GM18499 (cell line): ENCODE results near the gene NOTCH1.

Source experiments
- ATAC-seq: cut with Tn5 transposase; IDR thresholded peaks from one replicate; pipeline ENCODE4 v1.9.1; 2021; ENCODE audit warnings: moderate number of reproducible peaks; ENCODE audit not compliant: insufficient read depth, unreplicated experiment

NOTCH1 gene

DNA sequence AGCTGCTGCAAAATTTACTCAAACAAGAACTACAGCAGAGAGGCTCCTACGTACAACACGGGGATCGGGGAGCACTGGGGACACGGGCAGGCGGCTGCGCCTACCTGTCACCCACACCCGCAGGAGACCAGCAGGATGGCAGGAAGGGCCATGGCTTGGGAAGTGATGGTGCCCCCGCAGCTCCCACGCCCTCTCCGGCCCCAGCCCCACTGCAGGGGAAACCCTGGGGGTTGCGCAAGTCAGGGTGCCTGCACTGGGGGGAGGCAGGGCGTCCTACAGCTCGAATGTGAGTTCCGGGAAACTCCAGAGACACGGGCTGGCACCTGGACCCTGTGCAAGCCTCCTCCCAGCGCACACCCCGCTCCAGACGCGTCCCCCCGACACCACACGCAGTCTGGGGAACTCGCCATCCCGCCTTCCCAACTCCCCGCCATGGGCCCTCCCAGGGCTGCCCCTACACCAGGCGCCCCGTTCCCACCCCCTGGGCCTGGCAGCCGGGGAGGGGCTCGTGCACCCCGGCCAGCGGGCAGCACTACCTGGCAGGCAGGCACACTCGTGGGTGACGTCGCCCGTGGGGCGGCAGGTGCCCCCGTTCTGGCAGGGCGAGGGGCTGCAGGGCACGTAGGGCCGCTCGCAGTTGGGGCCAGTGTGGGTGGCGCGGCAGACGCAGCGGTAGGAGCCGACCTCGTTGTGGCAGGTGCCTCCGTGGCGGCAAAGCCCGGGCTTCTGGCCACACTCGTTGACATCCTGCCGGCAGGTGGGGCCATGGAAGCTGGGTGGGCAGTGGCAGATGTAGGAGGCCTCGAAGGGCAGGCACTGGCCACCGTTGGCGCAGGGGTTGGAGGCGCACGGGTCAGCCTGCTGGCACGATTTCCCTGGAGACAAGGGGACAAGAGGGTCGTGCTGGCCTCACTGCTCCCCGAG is 23.3 kb downstream of the NOTCH1 start:
- ATAC-seq: no peak

DNA sequence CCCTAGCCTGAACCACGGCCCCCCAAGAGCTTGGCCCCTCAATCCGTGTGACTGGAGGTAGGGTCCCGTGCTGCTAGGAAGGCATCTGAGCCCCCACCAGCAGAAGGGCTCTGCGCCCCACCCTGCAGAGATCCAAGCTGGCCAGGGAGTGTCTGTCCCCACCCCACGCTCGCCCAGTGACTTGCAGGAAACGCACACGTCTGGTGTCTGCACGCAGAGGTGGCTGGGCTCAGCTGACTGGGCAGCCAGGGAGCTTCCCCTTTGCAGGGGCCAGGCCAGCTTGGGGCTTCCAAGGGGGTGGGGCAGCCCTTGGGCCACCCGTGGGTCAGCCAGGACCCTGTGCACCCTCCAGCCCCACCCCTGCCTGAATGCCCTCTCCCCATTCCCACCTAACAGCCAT is 24.3 kb downstream of the NOTCH1 start:
- ATAC-seq: no peak

GRCh38 chr9:136520053-136520540 is 25.8 kb downstream of the NOTCH1 start:
- no peak for ATAC-seq

DNA sequence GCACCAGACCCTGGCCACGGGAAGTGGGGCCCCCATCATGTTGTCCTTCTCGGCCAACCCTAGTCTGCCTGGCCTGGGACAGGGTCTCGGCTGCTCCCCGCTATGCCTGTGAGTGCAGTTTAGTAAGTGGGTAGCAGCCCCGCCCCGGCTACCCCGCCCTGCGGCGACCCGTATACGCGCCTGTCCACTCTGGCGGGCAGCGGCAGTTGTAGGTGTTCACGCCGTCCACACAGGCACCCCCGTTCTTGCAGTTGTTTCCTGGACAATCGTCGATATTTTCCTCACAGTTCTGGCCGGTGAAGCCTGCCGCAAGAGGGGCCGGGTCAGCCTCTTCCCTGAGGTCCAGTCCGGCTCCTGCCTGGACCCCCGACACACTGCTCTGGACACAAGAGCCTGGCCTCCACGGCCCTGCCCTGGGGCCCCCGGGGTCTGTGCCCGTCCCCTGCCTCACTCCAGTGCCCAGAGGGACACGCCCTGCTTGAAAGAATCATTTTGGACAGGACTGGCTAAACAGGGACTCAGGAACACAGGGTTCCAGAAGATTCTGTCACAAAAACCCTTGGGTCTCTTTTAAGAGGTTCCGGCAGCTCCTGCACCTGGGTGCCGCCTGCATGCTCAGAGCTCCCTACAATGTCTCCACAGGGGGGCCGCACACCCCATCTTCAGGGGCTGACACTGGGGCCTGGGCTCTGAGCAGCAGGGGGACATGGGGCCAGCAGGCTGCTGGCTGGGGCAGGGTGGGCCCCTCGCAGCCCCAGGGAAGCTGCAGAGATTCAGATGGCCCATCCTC is 26.4 kb downstream of the NOTCH1 start:
- no peak for ATAC-seq

DNA sequence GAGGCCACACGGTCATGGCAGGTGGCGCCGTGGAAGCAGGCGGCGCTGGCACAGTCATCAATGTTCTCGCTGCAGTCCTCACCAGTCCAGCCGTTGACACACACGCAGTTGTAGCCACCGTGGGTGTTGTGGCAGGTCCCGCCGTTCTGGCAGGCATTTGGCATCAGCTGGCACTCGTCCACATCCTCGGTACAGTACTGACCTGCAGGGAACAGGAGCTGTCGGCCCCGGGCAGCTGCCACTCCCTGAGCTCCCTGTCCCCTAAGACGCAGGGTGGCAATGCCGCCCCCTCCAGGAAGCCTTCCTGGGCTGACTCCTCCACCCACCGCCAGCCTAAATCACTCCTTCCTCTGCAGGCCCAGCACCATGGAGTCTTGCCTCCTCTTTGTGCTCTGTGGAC is 27.2 kb downstream of the NOTCH1 start:
- no peak for ATAC-seq

DNA sequence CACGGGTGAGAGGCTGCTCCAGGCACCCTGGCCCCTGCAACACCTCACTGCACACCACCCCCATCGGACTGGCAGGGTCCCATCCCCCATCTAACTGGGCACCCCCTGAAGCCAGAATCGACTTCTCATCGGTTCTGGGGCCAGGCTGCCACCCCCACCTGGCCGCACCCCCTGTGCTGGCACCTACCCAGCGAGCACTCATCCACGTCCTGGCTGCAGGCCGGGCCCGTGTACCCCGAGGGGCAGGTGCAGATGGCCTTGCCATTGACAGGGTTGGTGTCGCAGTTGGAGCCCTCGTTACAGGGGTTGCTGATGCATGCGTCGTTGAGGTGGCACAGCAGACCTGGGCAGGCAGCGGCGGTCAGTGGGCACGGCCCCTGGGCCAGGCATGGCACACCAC is 27.9 kb downstream of the NOTCH1 start:
- no peak for ATAC-seq

DNA sequence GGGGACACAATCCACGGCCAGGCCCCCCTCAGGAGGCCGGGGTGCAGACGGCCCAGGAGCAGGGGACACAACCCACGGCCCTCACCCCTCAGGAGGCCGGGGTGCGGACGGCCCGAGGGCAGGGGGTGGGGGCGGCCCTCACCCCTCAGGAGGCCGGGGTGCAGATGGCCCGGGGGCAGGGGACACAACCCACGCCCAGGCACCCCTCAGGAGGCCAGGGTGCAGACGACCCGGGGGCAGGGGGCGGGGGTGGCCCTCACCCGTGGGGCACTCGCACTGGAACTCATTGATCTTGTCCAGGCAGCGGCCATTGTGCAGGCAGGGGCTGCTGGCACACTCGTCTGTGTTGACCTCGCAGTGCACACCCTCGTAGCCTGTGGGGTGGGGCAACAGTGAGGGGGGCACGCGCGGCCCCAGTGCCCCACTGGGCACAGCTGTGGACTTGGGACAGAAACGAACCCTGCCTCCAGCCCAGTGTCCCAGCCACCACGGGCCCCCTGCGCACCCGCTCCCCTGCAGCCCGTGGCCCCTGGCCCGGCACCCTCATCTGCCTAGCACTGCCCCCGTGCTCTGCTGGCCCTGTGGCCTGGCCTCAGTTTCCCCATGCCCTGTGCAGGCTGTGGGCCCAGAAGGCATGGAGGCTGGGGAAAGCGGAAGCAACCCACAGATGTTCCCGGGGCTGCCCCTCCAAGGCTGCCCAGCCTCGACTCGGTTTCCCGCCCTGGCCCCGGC is 28.7 kb downstream of the NOTCH1 start:
- ATAC-seq: no peak

- no peak for ATAC-seq
Measured at GRCh38 chr9:136516191-136516654, 29.6 kb downstream of the NOTCH1 start.

DNA sequence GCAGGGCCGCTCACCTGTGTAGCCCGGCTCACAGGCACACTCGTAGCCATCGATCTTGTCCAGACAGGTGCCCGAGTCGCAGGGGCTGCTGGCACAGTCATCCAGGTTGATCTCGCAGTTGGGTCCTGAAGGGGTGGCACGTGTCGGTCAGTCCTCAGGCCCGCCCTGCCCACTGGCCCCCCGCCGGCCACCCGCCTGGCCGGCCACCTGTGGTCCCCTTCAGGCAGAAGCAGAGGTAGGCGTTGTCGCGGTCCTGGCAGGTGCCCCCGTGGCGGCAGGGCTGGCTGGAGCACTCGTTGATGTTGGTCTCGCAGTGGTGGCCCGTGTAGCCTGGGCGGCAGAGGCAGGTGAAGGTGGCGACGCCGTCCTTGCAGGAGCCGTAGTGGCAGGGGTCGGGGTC is 30.6 kb downstream of the NOTCH1 start:
- no peak for ATAC-seq

DNA sequence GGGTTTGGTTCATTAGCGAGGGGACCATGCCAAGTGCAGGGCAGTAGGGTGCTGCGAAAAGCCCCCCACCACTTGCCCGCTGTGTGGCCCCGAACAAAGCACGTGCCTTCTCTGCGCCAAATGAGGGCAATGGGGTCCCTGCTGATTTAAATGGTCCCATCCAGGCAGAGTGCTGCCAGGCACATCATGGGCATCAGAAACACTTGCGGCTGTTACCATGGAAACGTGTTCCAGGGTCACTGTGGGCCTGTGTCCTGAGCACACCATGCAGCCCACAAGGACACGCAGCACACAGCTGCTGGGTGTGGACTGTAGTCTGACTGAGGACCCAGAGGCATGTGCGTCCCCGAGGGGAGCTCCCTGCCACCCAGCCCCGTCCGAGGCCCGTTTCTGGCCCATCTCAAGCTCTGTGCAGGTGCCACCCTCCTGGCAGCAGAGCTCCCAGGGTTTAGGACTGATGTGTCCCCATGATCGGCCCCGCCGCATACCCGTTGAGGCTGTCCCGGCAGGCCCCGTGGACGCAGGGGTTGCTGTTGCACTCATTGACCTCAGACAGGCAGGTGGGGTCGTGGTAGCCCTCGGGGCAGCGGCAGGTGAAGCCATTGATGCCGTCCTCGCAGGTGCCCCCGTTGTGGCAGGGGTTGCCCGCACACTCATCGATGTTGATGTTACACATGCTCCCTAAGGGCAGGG is 31.7 kb downstream of the NOTCH1 start:
- no peak for ATAC-seq

DNA sequence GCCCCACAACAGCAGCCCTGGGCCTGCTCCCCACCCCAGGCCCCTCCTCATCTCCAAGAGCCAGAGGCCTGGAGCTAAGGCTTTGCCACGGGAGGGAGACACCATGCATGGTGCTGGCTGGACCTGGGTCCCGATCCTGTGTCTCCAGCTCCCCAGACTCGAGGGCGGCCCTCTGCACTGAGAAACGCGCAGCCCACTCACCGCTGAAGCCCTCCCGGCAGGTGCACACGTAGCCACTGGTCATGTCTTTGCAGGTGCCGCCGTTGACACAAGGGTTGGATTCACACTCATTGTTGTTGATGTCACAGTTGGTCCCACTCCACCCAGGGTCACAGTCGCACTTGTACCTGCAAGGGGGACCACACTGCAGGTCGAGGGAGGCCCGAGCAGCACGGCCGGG is 32.7 kb downstream of the NOTCH1 start:
- no peak for ATAC-seq

DNA sequence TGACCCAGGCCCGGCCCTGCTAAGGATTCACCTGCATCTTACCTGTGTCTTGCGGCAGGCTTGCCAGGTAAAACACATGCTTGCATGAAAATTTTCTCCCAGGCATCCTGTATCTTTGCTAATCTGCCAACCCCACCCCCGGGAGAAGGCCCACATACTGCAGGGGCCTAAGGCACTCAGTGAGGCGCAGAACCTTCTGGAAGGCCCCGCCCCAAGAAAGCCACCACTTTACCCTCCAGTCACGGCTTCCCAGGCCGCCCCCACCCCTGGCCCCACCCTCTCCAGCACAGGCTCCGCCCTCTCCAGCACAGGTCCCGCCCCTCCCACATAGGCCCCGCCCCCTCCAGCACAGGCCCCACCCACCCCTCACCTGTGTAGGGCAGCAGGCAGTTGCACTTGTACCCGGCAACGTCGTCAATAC is 33.2 kb downstream of the NOTCH1 start:
- ATAC-seq: no peak

DNA sequence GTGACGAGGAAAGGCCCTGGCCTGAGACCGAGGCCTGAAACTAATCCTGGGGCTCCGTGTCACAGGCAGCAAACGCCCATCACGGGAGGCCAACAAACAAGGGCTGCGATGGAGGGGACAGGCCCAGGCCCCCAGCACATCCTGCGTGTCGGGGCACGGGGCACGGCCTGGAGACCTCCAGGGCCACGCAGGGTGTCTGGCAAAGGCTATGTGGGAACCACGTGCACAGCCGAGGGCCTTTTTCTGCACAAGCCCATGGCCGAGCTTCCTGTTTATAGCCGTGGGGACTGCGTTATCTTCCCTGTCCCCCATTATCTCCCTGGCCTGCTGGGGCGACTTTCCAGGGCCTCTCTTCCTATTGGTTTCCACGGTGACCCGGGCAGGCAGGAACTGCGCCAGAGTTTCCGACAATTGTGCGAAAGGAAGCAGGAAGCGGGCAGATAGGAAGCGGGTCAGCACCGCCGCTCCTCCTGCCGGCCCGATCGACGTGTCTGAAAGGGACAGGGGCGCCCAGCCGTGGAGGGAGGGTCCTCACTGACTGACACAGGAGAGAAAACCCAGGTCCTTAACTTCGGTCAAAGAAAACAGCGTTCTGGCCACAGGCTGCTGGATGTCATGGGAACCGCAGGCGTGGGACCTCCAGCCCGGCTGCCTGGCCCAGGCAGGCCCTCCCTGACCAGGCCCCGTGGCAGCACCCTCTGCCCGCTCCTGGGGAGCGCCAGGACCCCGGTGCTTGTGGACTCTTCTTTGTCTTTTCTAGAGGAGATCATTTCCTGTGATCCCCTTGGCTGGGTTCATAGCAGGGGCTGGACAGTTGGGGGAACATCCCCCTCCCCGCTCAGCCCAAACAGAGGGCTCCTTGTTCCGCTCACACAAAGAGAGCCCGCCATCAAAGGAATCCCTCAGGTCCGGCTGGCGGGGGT is 33.9 kb downstream of the NOTCH1 start:
- no peak for ATAC-seq

DNA sequence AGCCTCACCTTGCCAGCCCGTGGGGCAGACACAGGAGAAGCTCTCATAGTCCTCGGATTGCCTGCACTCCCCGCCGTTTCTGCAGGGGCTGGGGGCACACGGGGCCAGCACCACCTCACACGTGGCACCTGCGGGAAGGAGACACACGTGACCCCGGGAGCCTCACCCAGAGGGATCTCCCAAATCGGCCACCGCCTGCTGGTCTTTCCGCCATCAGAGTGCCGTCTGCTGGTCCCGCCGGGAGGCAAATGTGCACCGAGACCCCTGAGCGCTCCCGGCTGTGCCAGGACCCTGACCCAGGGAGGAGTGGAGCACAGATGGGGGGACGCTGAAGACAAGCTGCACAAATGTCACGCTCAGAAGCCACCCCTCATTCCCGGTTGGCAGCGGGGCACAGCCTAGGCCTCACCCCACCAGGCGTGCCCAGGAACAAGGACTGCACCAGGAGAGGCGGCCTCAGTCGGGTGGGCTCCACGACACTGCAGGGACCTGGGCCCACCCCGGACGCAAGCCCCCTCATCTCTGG is 34.6 kb downstream of the NOTCH1 start:
- no peak for ATAC-seq

DNA sequence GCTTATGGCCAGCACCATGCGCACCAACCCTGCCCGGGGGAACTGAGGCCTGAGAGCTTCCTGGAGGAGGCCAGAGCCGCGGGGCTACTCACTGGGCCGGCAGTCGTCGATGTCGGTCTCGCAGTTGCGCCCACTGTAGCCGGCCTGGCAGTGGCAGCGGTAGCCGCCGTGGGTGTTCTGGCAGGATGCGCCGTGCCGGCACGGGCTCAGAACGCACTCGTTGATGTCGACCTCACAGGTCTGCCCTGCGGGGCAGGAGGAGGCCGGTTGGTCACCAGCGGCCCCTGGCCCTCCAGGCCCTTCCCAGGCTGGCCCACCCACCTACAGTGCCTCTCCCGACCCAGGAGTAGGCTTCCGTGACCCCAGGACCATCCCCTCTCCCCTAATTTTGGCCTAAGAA is 35.3 kb downstream of the NOTCH1 start:
- ATAC-seq: no peak

DNA sequence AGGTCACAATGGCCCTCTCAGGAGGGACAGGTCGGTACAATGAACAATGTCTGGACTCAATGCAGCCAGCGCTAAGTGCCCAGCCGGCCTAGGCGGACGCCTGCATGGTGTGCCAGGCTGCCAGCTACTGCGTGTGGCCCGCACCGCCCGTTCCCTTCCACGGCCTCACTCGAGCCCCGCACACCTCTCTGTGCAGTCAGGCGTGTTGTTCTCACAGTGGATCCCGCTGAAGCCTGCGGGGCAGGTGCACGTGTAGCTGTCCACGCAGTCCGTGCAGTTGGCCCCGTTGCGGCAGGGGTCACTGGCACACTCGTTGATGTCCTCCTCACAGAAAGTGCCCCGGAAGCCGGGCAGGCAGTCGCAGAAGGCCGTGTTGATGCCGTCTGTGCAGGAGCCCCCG is 36.3 kb downstream of the NOTCH1 start:
- no peak for ATAC-seq

- no peak for ATAC-seq
Measured at GRCh38 chr9:136508729-136509500, 36.9 kb downstream of the NOTCH1 start.

DNA sequence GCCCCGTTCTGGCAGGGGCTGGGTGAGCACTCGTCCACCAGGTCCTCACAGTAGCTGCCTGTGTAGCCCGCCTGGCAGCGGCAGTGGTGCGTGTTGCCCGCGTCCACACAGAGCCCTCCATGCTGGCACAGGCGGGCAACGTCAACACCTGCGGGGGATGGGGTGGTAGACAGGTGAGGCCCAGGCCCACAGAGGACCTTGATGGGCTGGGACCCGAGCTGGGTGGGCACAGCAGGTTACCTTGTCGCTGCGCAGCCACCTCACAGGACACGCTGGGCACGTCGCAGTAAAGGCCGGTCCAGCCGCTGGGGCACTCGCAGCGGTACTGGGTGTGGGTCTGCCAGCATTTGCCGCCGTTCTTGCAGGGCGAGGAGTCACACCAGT is 37.9 kb downstream of the NOTCH1 start:
- ATAC-seq: no peak
